NCI-H510A (cell line): Measurements from ENCODE around the gene TMED9.

Experiments used
- DNase-seq: peaks from one replicate; lab custom pipeline; 2025; lab: John Stamatoyannopoulos, UW

Gene TMED9

GRCh38 chr5:177578316-177578715, 13.7 kb upstream of the TMED9 start:
- DNase-seq: no peak

GRCh38 chr5:177588413-177588909, 3.5 kb upstream of the TMED9 start:
- DNase-seq: no peak

GRCh38 chr5:177590406-177590805, 1.6 kb upstream of the TMED9 start:
- no peak for DNase-seq

- no peak for DNase-seq
These were observed 353 bp upstream of the TMED9 start for GRCh38 chr5:177591690-177592009.

- no peak for DNase-seq
These were observed 902 bp downstream of the TMED9 start for GRCh38 chr5:177592905-177593304.

GRCh38 chr5:177593511-177593910, 1.5 kb downstream of the TMED9 start:
- DNase-seq: no peak

GRCh38 chr5:177594071-177594470, 2.1 kb downstream of the TMED9 start:
- no peak for DNase-seq

- no peak for DNase-seq
These were observed 3.1 kb downstream of the TMED9 start for GRCh38 chr5:177595026-177595585.

- no peak for DNase-seq
These were observed 4.2 kb downstream of the TMED9 start for GRCh38 chr5:177595991-177596774.

- no peak for DNase-seq
These were observed 4.8 kb downstream of the TMED9 start for GRCh38 chr5:177596775-177597238.

GRCh38 chr5:177598477-177598876, 6.5 kb downstream of the TMED9 start:
- no peak for DNase-seq

GRCh38 chr5:177599731-177600507, 7.9 kb downstream of the TMED9 start, which contains the start of gene B4GALT7:
B4GALT7 (plus strand) TSS chr5:177600132; CDS start chr5:177600211, 79 bp downstream.
- peak; percentile 52 for DNase-seq

GRCh38 chr5:177600508-177601018, 8.6 kb downstream of the TMED9 start:
- no peak for DNase-seq

GRCh38 chr5:177601126-177601525, 9.1 kb downstream of the TMED9 start:
- DNase-seq: no peak

- no peak for DNase-seq
These were observed 9.8 kb downstream of the TMED9 start for GRCh38 chr5:177601577-177602457.

- no peak for DNase-seq
These were observed 10.4 kb downstream of the TMED9 start for GRCh38 chr5:177602458-177602830.

- DNase-seq: no peak
These were observed 11.6 kb downstream of the TMED9 start for GRCh38 chr5:177603631-177604030.

GRCh38 chr5:177604116-177604521, 12.1 kb downstream of the TMED9 start:
- DNase-seq: no peak

- DNase-seq: no peak
These were observed 12.7 kb downstream of the TMED9 start for GRCh38 chr5:177604656-177605055.

- DNase-seq: no peak
These were observed 13.1 kb downstream of the TMED9 start for GRCh38 chr5:177605078-177605477.

GRCh38 chr5:177605667-177606066, 13.7 kb downstream of the TMED9 start:
- no peak for DNase-seq
